Neural cell (in vitro differentiated cells): ENCODE results near the gene HLA-F.

Experiments used
- CTCF ChIP-seq: fragments of 450-650 bp; IDR thresholded peaks from 2 replicates; pipeline ENCODE4 v1.5.1; 2014; ENCODE audit warnings: antibody characterized with exemption, mild to moderate bottlenecking, moderate library complexity; ENCODE audit not compliant: poor library complexity, severe bottlenecking
- EP300 ChIP-seq: fragments of 450-650 bp; conservative IDR thresholded peaks from 2 replicates; pipeline ENCODE4 v1.6.1; 2014; ENCODE audit warnings: antibody characterized with exemption, mild to moderate bottlenecking, moderate library complexity; ENCODE audit not compliant: poor library complexity, severe bottlenecking
- EZH2 ChIP-seq: fragments of 200-600, 300-800 bp; shearing (Covaris generic), sonication (generic); IDR thresholded peaks from 2 replicates; pipeline ENCODE4 v1.6.1; 2014; ENCODE audit warnings: antibody characterized with exemption, low read length, borderline replicate concordance, mild to moderate bottlenecking; ENCODE audit not compliant: insufficient read depth, poor library complexity, severe bottlenecking
- MXI1 ChIP-seq: fragments of 450-650 bp; conservative IDR thresholded peaks from 2 replicates; pipeline ENCODE4 v1.6.1; 2014; ENCODE audit warnings: antibody characterized with exemption, mild to moderate bottlenecking; ENCODE audit not compliant: poor library complexity, severe bottlenecking
- POLR2AphosphoS5 ChIP-seq: IDR thresholded peaks from 2 replicates; pipeline ENCODE4 v1.6.1; 2012
- RAD21 ChIP-seq: fragments of 450-650 bp; conservative IDR thresholded peaks from 2 replicates; pipeline ENCODE4 v1.6.1; 2014; ENCODE audit warnings: antibody characterized with exemption, mild to moderate bottlenecking, moderate library complexity
- REST ChIP-seq: IDR thresholded peaks from 2 replicates; pipeline ENCODE4 v1.6.1; 2012; ENCODE audit warnings: borderline replicate concordance
- SMC3 ChIP-seq: fragments of 450-650 bp; conservative IDR thresholded peaks from 2 replicates; pipeline ENCODE4 v1.6.1; 2014; ENCODE audit warnings: antibody characterized with exemption, mild to moderate bottlenecking, moderate library complexity; ENCODE audit not compliant: poor library complexity
- TAF1 ChIP-seq: IDR thresholded peaks from 2 replicates; pipeline ENCODE4 v1.6.1; 2012; ENCODE audit warnings: low read depth

- TF ChIP-seq CTCF, result no peak
- TF ChIP-seq SMC3, result no peak
- TF ChIP-seq TAF1, result no peak
- TF ChIP-seq EZH2, result no peak
- TF ChIP-seq REST, result no peak
- TF ChIP-seq EP300, result no peak
- TF ChIP-seq MXI1, result no peak
- no peak for TF ChIP-seq POLR2AphosphoS5
- no peak for TF ChIP-seq RAD21
Measured at GRCh38 chr6:29678114-29678513, 45.1 kb upstream of the HLA-F start.
